K562 (cell line): Measurements from ENCODE around the gene CEBPA.

Experiments
- CC2D1A ChIP-seq: fragments of 450-650 bp; IDR thresholded peaks from 2 replicates; pipeline ENCODE4 v1.6.1; 2017; ENCODE audit warnings: mild to moderate bottlenecking
- EZH2 ChIP-seq: IDR thresholded peaks from 2 replicates; pipeline ENCODE4 v1.6.1; 2012; ENCODE audit warnings: low read depth, mild to moderate bottlenecking, inconsistent platforms, low read length, borderline replicate concordance
- GTF2A2 ChIP-seq: IDR thresholded peaks from 2 replicates; pipeline ENCODE4 v1.6.1; 2016; ENCODE audit warnings: mild to moderate bottlenecking, missing genetic modification characterization, missing compliant biosample characterization
- HDAC2 ChIP-seq: fragments of 450-650 bp; IDR thresholded peaks from 2 replicates; pipeline ENCODE4 v1.6.1; 2016; ENCODE audit warnings: mild to moderate bottlenecking
- MEF2A ChIP-seq: IDR thresholded peaks from 2 replicates; pipeline ENCODE4 v1.6.1; 2011; ENCODE audit warnings: low read depth, mild to moderate bottlenecking, low read length, moderate library complexity; ENCODE audit not compliant: control insufficient read depth
- PHF8 ChIP-seq: fragments of 200-600 bp; sonication (generic); IDR thresholded peaks from 2 replicates; pipeline ENCODE4 v1.6.1; 2012; ENCODE audit warnings: mixed run types, mild to moderate bottlenecking, inconsistent platforms, low read length, moderate library complexity, borderline replicate concordance
- POLR2A ChIP-seq: fragments of 450-650 bp; conservative IDR thresholded peaks from 2 replicates; pipeline ENCODE4 v1.6.1; 2016
- POLR2AphosphoS5 ChIP-seq: IDR thresholded peaks from 2 replicates; pipeline ENCODE4 v1.6.1; 2011; ENCODE audit warnings: mild to moderate bottlenecking, low read depth, low read length, moderate library complexity; ENCODE audit not compliant: control insufficient read depth, insufficient read depth
- SIN3A ChIP-seq, 2 experiments: fragments of 150-350 bp in 1 of 2; IDR thresholded peaks; 2 replicates each; pipeline ENCODE4 v1.6.1; 2011 to 2016; ENCODE audit warnings: borderline replicate concordance in 2 of 2, low read depth in 2 of 2, low read length in 2 of 2, mild to moderate bottlenecking in 2 of 2, moderate library complexity in 2 of 2; ENCODE audit not compliant: control insufficient read depth in 1 of 2
- SMAD2 ChIP-seq: fragments of 150-350 bp; IDR thresholded peaks from 2 replicates; pipeline ENCODE4 v1.6.1; 2014; ENCODE audit warnings: low read depth, mild to moderate bottlenecking, low read length
- TF ChIP-seq, protein P1 (sequence below): fragments of 200-800 bp; sonication (Bioruptor generic); IDR thresholded peaks from 2 replicates; pipeline ENCODE4 v1.6.1; 2016; ENCODE audit warnings: missing genetic modification characterization, missing compliant biosample characterization
- TF ChIP-seq, protein P2 (sequence below): fragments of 250-450 bp; sonication (Bioruptor Pico); IDR thresholded peaks from 2 replicates; pipeline ENCODE4 v1.9.0; 2021; ENCODE audit warnings: mild to moderate bottlenecking, inconsistent platforms

DNA sequence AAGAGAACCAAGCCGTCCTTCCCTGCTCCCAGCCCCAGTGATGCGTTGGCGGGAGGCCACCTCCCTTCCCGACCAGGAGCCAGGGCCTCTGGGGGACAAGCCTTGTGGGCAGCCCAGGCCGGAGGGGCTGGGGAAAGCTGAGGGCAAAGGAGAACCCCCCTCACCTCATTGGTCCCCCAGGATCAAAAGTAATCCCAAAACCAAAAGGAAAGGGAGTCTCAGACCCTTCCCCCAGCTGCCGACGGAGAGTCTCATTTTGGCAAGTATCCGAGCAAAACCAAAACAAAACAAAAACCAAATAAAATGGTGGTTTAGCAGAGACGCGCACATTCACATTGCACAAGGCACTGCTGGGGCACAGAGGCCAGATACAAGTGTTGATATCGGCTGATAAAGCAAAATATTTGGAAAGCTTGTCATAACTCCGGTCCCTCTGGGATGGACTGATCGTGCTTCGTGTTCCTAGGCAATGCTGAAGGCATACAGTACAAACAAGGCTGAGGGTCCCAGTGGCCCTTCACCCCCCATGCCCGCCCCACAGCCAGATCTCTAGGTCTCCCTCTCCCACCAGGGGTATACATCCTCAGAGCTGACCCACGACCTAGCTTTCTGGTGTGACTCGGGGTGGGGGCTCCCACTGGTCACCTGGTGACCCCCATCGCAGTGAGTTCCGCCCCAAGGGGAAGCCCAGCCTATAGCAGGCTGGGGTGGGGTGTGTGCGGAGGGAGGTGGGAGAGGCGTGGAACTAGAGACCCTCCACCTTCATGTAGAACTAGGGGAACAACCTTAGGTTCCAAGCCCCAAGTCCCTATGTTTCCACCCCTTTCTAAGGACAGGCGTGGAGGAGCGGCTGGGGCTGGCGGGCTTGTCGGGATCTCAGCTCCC is 2.1 kb downstream of the CEBPA start:
- TF ChIP-seq GTF2A2 (tag) = no peak
- no peak for TF ChIP-seq SIN3A (IDR thresholded peaks at IDR 0.05; ENCODE audit: borderline replicate concordance in 2 of 2, control insufficient read depth in 1 of 2, low read depth in 2 of 2, low read length in 2 of 2)
- TF ChIP-seq POLR2AphosphoS5 = no peak
- TF ChIP-seq CC2D1A = no peak
- TF ChIP-seq POLR2A = no peak
- TF ChIP-seq, protein P1, sequence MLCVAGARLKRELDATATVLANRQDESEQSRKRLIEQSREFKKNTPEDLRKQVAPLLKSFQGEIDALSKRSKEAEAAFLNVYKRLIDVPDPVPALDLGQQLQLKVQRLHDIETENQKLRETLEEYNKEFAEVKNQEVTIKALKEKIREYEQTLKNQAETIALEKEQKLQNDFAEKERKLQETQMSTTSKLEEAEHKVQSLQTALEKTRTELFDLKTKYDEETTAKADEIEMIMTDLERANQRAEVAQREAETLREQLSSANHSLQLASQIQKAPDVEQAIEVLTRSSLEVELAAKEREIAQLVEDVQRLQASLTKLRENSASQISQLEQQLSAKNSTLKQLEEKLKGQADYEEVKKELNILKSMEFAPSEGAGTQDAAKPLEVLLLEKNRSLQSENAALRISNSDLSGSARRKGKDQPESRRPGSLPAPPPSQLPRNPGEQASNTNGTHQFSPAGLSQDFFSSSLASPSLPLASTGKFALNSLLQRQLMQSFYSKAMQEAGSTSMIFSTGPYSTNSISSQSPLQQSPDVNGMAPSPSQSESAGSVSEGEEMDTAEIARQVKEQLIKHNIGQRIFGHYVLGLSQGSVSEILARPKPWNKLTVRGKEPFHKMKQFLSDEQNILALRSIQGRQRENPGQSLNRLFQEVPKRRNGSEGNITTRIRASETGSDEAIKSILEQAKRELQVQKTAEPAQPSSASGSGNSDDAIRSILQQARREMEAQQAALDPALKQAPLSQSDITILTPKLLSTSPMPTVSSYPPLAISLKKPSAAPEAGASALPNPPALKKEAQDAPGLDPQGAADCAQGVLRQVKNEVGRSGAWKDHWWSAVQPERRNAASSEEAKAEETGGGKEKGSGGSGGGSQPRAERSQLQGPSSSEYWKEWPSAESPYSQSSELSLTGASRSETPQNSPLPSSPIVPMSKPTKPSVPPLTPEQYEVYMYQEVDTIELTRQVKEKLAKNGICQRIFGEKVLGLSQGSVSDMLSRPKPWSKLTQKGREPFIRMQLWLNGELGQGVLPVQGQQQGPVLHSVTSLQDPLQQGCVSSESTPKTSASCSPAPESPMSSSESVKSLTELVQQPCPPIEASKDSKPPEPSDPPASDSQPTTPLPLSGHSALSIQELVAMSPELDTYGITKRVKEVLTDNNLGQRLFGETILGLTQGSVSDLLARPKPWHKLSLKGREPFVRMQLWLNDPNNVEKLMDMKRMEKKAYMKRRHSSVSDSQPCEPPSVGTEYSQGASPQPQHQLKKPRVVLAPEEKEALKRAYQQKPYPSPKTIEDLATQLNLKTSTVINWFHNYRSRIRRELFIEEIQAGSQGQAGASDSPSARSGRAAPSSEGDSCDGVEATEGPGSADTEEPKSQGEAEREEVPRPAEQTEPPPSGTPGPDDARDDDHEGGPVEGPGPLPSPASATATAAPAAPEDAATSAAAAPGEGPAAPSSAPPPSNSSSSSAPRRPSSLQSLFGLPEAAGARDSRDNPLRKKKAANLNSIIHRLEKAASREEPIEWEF (CRISPR knock-in tag) = no peak
- TF ChIP-seq, protein P2, sequence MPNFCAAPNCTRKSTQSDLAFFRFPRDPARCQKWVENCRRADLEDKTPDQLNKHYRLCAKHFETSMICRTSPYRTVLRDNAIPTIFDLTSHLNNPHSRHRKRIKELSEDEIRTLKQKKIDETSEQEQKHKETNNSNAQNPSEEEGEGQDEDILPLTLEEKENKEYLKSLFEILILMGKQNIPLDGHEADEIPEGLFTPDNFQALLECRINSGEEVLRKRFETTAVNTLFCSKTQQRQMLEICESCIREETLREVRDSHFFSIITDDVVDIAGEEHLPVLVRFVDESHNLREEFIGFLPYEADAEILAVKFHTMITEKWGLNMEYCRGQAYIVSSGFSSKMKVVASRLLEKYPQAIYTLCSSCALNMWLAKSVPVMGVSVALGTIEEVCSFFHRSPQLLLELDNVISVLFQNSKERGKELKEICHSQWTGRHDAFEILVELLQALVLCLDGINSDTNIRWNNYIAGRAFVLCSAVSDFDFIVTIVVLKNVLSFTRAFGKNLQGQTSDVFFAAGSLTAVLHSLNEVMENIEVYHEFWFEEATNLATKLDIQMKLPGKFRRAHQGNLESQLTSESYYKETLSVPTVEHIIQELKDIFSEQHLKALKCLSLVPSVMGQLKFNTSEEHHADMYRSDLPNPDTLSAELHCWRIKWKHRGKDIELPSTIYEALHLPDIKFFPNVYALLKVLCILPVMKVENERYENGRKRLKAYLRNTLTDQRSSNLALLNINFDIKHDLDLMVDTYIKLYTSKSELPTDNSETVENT (CRISPR knock-in tag) = no peak
- no peak for TF ChIP-seq PHF8
- no peak for TF ChIP-seq HDAC2
- no peak for TF ChIP-seq EZH2
- no peak for TF ChIP-seq MEF2A
- TF ChIP-seq SMAD2 = no peak
